Esophagus mucosa (tissue), 1 donor: ENCODE data around the gene NEU3. TPM values are rescaled to one million over a fixed set of nuclear protein-coding genes. Genes with fewer than 3 reads are reported as not detected.

Source experiments
- total RNA-seq: library from RNA; stranded (reverse); gene quantifications from one replicate; pipeline ENCODE4 v1.2.4, GENCODE V29; 2023
- donor health status: DM: yes; HTN: yes; CAD: no.

NEU3 gene
- total RNA-seq, 1 donor from 2014 or later = 2.7 TPM

Other genes with a start within 250 kb of the NEU3 start
- gene RNF169, start 240.1 kb upstream of the NEU3 start, total RNA-seq = 12.4 TPM
- 2.4 TPM for gene XRRA1, start 39.8 kb upstream of the NEU3 start, total RNA-seq
- gene SPCS2, start 39.7 kb upstream of the NEU3 start, total RNA-seq = 76.8 TPM
- gene OR2AT4, start 107.9 kb downstream of the NEU3 start, total RNA-seq = not detected
- gene SLCO2B1, start 162.2 kb downstream of the NEU3 start, total RNA-seq = 9.7 TPM